Endothelial cell of umbilical vein (primary cell): ENCODE data around the gene GALK2. TPM values are rescaled to one million over a fixed set of nuclear protein-coding genes. Genes with fewer than 3 reads are reported as not detected.
"Not testable (repeated sequence)": the region's sequence is repeated elsewhere in the genome, so short reads cannot be mapped to it uniquely, and the experiment has no call there.

Source experiments
- BruUV-seq: library from RNA; stranded (reverse); fragments of 400-500 nt; replicated peaks from 2 replicates; lab custom pipeline; 2021; lab: Mats Ljungman, UMichigan
- CTCF ChIA-PET: fragments of 300-600, 350-600 bp; sonication (Branson Sonifier 250); formaldehyde crosslinking; loops from one replicate; lab custom pipeline; 2021; ENCODE audit warnings: antibody characterized with exemption, inconsistent platforms; lab: Charles Lee
- POLR2A ChIA-PET: fragments of 300-600, 350-600 bp; sonication (Branson Sonifier 250); formaldehyde crosslinking; loops from one replicate; lab custom pipeline; 2021; ENCODE audit warnings: antibody characterized with exemption, inconsistent platforms; lab: Charles Lee
- DNase-seq: peaks from one replicate; pipeline ENCODE4 v3.0.0-alpha.2; 2011; ENCODE audit warnings: low read depth, low spot score
- FAIRE-seq: peaks from 2 replicates; lab custom pipeline; 2011; peaks lifted over from hg19 to GRCh38; lab: Jason Lieb, UNC
- H2AFZ ChIP-seq: 2 replicates; pipeline ENCODE4 v1.6.0; 2012; ENCODE audit warnings: low read depth, low read length, control low read depth, inconsistent platforms
- H3K27ac ChIP-seq: 2 replicates; pipeline ENCODE4 v1.5.1; 2011; ENCODE audit warnings: low read depth, mild to moderate bottlenecking, control low read depth, low read length, moderate library complexity; ENCODE audit not compliant: insufficient read depth
- H3K27me3 ChIP-seq, 2 experiments: 2 replicates each; pipeline versions ENCODE4 v1.6.0 to v1.6.1; 2011; ENCODE audit warnings: low read length in 2 of 2, mixed read lengths in 1 of 2; ENCODE audit not compliant: control insufficient read depth in 2 of 2, insufficient read depth in 2 of 2
- H3K36me3 ChIP-seq, 2 experiments: 2 replicates in 1 of 2; 3 replicates in 1 of 2; pipeline ENCODE4 v1.5.1; 2011; ENCODE audit warnings: low read length in 2 of 2, mild to moderate bottlenecking in 1 of 2, moderate library complexity in 1 of 2; ENCODE audit not compliant: control insufficient read depth in 2 of 2, insufficient read depth in 2 of 2; ENCODE audit errors: extremely low read depth in 1 of 2
- H3K4me1 ChIP-seq: 3 replicates; pipeline ENCODE4 v1.5.1; 2011; ENCODE audit warnings: mild to moderate bottlenecking, low read length; ENCODE audit not compliant: control insufficient read depth, insufficient read depth; ENCODE audit errors: extremely low read depth
- H3K4me2 ChIP-seq: 2 replicates; pipeline ENCODE4 v1.6.1; 2011; ENCODE audit warnings: low read length, control low read depth, mixed read lengths; ENCODE audit not compliant: insufficient read depth
- H3K4me3 ChIP-seq, 3 experiments: fragments of 200-600 bp in 1 of 3; sonication (generic), shearing (Covaris generic) in 1 of 3; replicated peaks in 1 of 3; 2 replicates each; pipeline ENCODE4 v1.5.1; 2011 to 2016; ENCODE audit warnings: control low read depth in 3 of 3, low read length in 3 of 3, mild to moderate bottlenecking in 2 of 3, inconsistent platforms in 1 of 3, low read depth in 1 of 3, moderate library complexity in 1 of 3; ENCODE audit not compliant: insufficient read depth in 1 of 3
- H3K79me2 ChIP-seq: 2 replicates; pipeline ENCODE4 v1.6.0; 2012; ENCODE audit warnings: low read length, inconsistent platforms; ENCODE audit not compliant: control insufficient read depth, insufficient read depth
- H3K9ac ChIP-seq: replicated peaks from 2 replicates; pipeline ENCODE3; 2011; ENCODE audit warnings: low read length, control low read depth; ENCODE audit not compliant: insufficient read depth; ENCODE audit errors: extremely low read depth
- H3K9me1 ChIP-seq: replicated peaks from 3 replicates; pipeline ENCODE4 v1.6.0; 2011; ENCODE audit warnings: mild to moderate bottlenecking, low read length; ENCODE audit not compliant: control insufficient read depth, insufficient read depth; ENCODE audit errors: extremely low read depth
- H3K9me3 ChIP-seq: replicated peaks from 2 replicates; pipeline ENCODE4 v1.5.1; 2012; ENCODE audit warnings: low read length, inconsistent platforms; ENCODE audit not compliant: control insufficient read depth, insufficient read depth
- H4K20me1 ChIP-seq: replicated peaks from 2 replicates; pipeline ENCODE3; 2011; ENCODE audit warnings: mild to moderate bottlenecking, low read length; ENCODE audit not compliant: control insufficient read depth, insufficient read depth; ENCODE audit errors: extremely low read depth
- EZH2 ChIP-seq: IDR thresholded peaks from 2 replicates; pipeline ENCODE4 v1.6.1; 2012; ENCODE audit warnings: borderline replicate concordance, low read depth, mild to moderate bottlenecking, moderate library complexity, low read length, inconsistent platforms; ENCODE audit not compliant: severe bottlenecking
- FOS ChIP-seq: IDR thresholded peaks from 2 replicates; pipeline ENCODE4 v1.6.1; 2011; ENCODE audit warnings: mild to moderate bottlenecking, low read length, moderate library complexity, borderline replicate concordance; ENCODE audit not compliant: insufficient read depth
- GATA2 ChIP-seq: IDR thresholded peaks from 2 replicates; pipeline ENCODE4 v1.7.0; 2011; ENCODE audit warnings: low read depth, mild to moderate bottlenecking, moderate library complexity, mixed read lengths, low read length; ENCODE audit not compliant: insufficient read length, insufficient read depth
- JUN ChIP-seq: IDR thresholded peaks from 2 replicates; pipeline ENCODE4 v1.6.1; 2011; ENCODE audit warnings: borderline replicate concordance, low read depth; ENCODE audit not compliant: insufficient read length, insufficient read depth
- MAX ChIP-seq: IDR thresholded peaks from 2 replicates; pipeline ENCODE4 v1.6.1; 2011; ENCODE audit not compliant: insufficient read depth, insufficient read length
- MYC ChIP-seq: IDR thresholded peaks from one replicate; pipeline ENCODE4 v1.6.1; 2011; ENCODE audit warnings: mild to moderate bottlenecking, low read depth, low read length
- POLR2A ChIP-seq: IDR thresholded peaks from 2 replicates; pipeline ENCODE4 v1.6.1; 2012; ENCODE audit warnings: low read depth, mild to moderate bottlenecking, control low read depth, low read length
- POLR2AphosphoS5 ChIP-seq: IDR thresholded peaks from 2 replicates; pipeline ENCODE4 v1.6.1; 2012; ENCODE audit warnings: low read depth, mild to moderate bottlenecking, control low read depth, low read length, moderate library complexity; ENCODE audit not compliant: insufficient read depth
- dilution Hi-C: fragments of 300-500 bp; cut with MboI; formaldehyde crosslinking; loops from one replicate; pipeline ENCODE4 v1.15.0; 2019; ENCODE audit warnings: low sequenced_read_pairs; ENCODE audit not compliant: extremely low pct_ligation_motif_present
- intact Hi-C: fragments of 100-400 bp; cut with micrococcal nuclease; formaldehyde crosslinking; loops from one replicate; pipeline ENCODE4 v1.10.0; 2022
- polyA plus RNA-seq, 4 experiments: library from polyadenylated mRNA; depleted of rRNA in 3 of 4; stranded (reverse) in 3 of 4; unstranded in 1 of 4; fragments of >200 nt; gene quantifications; 2 replicates each; pipeline versions ENCODE4 v1.2.1 to v1.2.3, GENCODE V29; 2011 to 2012; ENCODE audit warnings: missing spikeins in 1 of 4
- total RNA-seq: library from RNA; stranded (reverse); gene quantifications from 2 replicates; pipeline ENCODE4 v1.2.3, GENCODE V29; 2021
- TF ChIP-seq, protein P1 (sequence below), 2 donors: IDR thresholded peaks; 1 replicate in 1 of 2; 2 replicates in 1 of 2; pipeline ENCODE4 v1.5.1; 2011; ENCODE audit warnings: low read length in 2 of 2, mild to moderate bottlenecking in 2 of 2, moderate library complexity in 2 of 2, control low read depth in 1 of 2, inconsistent platforms in 1 of 2, low read depth in 1 of 2; ENCODE audit not compliant: insufficient read depth in 1 of 2; ENCODE audit errors: extremely low read depth in 1 of 2

The GALK2 gene
- total and polyA plus RNA-seq, 2 donors (not counting 3 experiments of a cell fraction or from before 2014, with no cell fraction given): 19.9 to 31.3 TPM

DNA sequence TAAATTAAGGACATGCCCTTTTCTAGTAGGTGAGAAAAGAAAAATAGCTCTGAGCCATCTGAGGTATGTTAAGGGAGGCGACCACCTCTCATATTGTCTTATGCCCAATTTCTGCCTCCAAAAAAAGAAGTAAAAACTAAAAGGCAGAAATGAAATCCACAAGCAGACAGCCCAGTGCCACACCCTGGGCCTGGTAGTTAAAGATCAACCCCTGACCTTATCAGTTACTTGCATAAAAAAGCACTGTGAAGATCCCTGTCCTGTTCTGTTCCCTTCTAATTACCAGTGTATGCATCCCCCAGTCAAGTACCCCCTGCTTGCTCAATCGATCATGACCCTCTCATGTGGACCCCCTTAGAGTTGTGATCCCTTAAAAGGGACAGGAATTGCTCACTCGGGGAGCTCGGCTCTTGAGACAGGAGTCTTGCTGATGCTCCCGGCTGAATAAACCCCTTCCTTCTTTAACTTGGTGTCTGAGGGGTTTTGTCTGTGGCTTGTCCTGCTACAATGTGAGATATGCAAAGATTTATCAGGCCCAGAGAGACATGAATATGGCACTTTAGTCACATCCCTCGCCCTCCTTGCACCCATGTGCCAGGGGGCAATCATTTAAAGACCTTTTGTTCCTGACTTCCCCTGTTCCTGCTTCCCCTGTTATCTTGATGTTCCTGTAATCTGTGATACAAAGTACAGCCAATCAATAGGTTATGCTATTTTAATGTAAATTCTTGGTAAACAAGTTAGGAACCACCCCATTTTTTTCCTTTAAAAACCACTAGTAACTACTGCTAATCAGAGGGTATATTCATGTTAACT, 5.7 kb downstream of the GALK2 start:
- POLR2A ChIA-PET: not testable (repeated sequence)

DNA sequence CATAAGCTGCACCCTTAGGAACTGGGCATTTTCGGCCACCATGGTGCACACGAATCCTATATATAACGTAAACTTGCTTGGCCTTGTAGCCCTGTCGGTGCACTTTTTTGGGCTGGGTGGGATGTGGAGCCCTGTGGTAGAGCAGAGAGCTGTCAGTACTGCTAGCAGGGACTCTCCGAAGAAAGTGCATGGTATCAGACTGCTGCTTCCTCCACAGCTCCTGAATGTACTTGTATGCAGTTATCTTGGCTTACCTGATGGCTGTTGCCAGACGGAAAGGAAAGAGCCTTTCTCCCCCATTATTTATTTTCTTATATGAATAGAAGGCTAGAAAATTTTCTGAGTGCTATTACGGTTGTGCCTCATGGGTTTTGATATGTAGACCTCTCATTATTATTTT, 8.4 kb downstream of the GALK2 start:
- DNase-seq: no peak
- Histone ChIP-seq H2AFZ (no peak overlapping the region), H3K27ac (no peak overlapping the region), H3K4me3 (no peak overlapping the region), H3K36me3 (no peaks in the 10 kb centered on the region), H3K4me2 (no peak overlapping the region), H3K4me1 (no peaks in the 10 kb centered on the region), H3K79me2 (peaks cover 11% of the 10 kb centered on the region), H4K20me1 (no peaks in the 10 kb centered on the region), H3K9me1 (no peaks in the 10 kb centered on the region), H3K9me3 (no peaks in the 10 kb centered on the region), H3K27me3 (no peaks in the 10 kb centered on the region), H3K9ac (no peak overlapping the region)
- POLR2A ChIA-PET: no interaction called here
- BruUV-seq: no TSS peak
- dilution Hi-C loops: no loop called here
- no peak for TF ChIP-seq POLR2A
- no peak for TF ChIP-seq POLR2AphosphoS5
- no peak for TF ChIP-seq GATA2
- TF ChIP-seq, protein P1, sequence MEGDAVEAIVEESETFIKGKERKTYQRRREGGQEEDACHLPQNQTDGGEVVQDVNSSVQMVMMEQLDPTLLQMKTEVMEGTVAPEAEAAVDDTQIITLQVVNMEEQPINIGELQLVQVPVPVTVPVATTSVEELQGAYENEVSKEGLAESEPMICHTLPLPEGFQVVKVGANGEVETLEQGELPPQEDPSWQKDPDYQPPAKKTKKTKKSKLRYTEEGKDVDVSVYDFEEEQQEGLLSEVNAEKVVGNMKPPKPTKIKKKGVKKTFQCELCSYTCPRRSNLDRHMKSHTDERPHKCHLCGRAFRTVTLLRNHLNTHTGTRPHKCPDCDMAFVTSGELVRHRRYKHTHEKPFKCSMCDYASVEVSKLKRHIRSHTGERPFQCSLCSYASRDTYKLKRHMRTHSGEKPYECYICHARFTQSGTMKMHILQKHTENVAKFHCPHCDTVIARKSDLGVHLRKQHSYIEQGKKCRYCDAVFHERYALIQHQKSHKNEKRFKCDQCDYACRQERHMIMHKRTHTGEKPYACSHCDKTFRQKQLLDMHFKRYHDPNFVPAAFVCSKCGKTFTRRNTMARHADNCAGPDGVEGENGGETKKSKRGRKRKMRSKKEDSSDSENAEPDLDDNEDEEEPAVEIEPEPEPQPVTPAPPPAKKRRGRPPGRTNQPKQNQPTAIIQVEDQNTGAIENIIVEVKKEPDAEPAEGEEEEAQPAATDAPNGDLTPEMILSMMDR (IDR thresholded peaks at IDR 0.05; ENCODE audit: extremely low read depth in 1 of 2, insufficient read depth in 1 of 2, low read depth in 1 of 2, low read length in 2 of 2): no peak
- TF ChIP-seq JUN: no peak
- no peak for TF ChIP-seq EZH2
- no peak for TF ChIP-seq MAX
- no peak for TF ChIP-seq MYC
- TF ChIP-seq FOS: no peak
- CTCF ChIA-PET: interaction anchor here (1.5 kb wide), 1 partner anchor 33 kb away, joined by 4 read pairs; no protein-coding TSS in a partner anchor
- FAIRE-seq: no peak
- intact Hi-C loops: no loop called here

More for the DNA sequence above, 5.7 kb downstream of the GALK2 start:
- H3K27ac ChIP-seq, H3K36me3 ChIP-seq, H4K20me1 ChIP-seq, H3K4me1 ChIP-seq, H3K27me3 ChIP-seq, FAIRE-seq, H3K9me3 ChIP-seq, H2AFZ ChIP-seq, BruUV-seq, H3K9ac ChIP-seq, H3K4me3 ChIP-seq, H3K9me1 ChIP-seq, dilution Hi-C loops, DNase-seq, intact Hi-C loops, H3K4me2 ChIP-seq: not testable (repeated sequence)
- CTCF ChIA-PET: interaction anchor here (1.3 to 1.4 kb wide), 2 partner anchors 51 to 314 kb away, joined by 3 to 5 read pairs; no protein-coding TSS in a partner anchor
- H3K79me2 ChIP-seq: peaks cover 19% of the 10 kb centered on the region
